Measurements from ENCODE around the gene FUT8.

Gene FUT8

DNA sequence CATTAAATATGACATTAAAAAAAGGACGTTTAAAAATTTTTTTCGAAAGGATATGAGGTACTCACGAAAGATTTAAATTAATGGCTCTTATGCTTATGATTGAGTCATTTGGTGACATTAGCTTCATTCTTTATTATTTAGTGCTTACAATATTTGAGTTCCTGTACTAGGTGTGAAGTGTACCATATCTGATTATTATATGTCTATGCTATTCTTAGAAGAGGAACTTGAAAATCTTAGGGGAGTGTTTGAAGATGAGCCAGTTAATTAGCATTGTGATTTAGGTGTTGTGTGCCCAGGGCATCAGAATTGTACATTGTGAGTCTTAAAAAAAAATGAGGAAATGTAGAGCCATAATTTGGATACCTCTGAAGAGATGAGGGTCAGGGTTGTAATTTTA is 118.6 kb downstream of the FUT8 start:
- no peak for TF ChIP-seq EZH2 (IDR thresholded peaks at IDR 0.05; ENCODE audit: borderline replicate concordance, low read depth, low read length, severe bottlenecking)
- TF ChIP-seq, protein P1, sequence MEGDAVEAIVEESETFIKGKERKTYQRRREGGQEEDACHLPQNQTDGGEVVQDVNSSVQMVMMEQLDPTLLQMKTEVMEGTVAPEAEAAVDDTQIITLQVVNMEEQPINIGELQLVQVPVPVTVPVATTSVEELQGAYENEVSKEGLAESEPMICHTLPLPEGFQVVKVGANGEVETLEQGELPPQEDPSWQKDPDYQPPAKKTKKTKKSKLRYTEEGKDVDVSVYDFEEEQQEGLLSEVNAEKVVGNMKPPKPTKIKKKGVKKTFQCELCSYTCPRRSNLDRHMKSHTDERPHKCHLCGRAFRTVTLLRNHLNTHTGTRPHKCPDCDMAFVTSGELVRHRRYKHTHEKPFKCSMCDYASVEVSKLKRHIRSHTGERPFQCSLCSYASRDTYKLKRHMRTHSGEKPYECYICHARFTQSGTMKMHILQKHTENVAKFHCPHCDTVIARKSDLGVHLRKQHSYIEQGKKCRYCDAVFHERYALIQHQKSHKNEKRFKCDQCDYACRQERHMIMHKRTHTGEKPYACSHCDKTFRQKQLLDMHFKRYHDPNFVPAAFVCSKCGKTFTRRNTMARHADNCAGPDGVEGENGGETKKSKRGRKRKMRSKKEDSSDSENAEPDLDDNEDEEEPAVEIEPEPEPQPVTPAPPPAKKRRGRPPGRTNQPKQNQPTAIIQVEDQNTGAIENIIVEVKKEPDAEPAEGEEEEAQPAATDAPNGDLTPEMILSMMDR (IDR thresholded peaks at IDR 0.05; ENCODE audit: borderline replicate concordance, extremely low read depth, low read length, poor library complexity, severe bottlenecking) = no peak
- peaks cover 7% of the 10 kb centered on the region; the same call in 1 of the 2 replicates for H4K20me1 ChIP-seq (ENCODE audit: insufficient read depth, low read length)
- no peak overlapping the region for H3K27ac ChIP-seq (ENCODE audit: low read length)
- no peak overlapping the region for H3K4me3 ChIP-seq (ENCODE audit: low read depth in 1 of 2, low read length in 2 of 2)
- no peak overlapping the region for H3K4me2 ChIP-seq (ENCODE audit: insufficient read depth, low read length)
- H3K27me3 ChIP-seq (ENCODE audit: insufficient read depth, low read length, poor library complexity) = no peaks in the 10 kb centered on the region
- H3K79me2 ChIP-seq (ENCODE audit: insufficient read depth, low read length) = peaks cover 84% of the 10 kb centered on the region
- H3K9me3 ChIP-seq (ENCODE audit: insufficient read depth, low read length, severe bottlenecking) = peaks cover 11% of the 10 kb centered on the region
- H2AFZ ChIP-seq (ENCODE audit: low read depth, low read length) = no peak overlapping the region
- peaks cover 8% of the 10 kb centered on the region for H3K36me3 ChIP-seq (ENCODE audit: insufficient read depth, low read length)
- no peak overlapping the region for H3K9ac ChIP-seq (ENCODE audit: low read depth, low read length)
- H3K4me1 ChIP-seq (ENCODE audit: insufficient read depth, low read length) = no peaks in the 10 kb centered on the region
- ATAC-seq (ENCODE audit: insufficient read depth, low read depth) = no peak
- DNase-seq = no peak

DNA sequence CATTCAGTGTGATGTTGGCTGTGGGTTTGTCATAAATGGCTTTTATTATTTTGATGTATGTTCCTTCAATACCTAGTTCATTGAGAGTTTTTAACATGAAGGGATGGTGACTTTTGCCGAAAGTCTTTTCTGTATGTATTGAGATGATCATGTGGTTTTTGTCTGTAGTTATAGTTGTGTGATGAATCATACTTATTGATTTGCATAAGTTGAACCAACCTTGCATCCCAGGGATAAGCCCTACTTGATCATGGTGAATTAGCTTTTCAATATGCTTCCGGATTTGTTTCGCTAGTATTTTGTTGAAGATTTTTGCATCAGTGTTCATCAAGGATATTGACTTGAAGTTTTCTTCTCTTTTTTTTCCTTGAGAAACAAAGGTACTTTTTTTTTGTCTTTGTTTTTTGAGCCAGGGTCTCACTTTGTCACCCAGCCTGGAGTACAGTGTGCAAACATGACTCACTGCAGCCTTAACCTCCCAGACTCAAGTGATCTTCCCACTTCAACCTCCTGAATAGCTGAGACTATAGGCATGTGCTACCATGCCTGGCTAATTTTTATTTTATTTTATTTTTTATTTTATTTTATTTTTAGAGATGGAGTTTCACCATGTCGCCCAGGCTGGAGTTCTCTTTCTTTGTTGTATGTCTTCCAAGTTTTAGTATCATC is 121.3 kb downstream of the FUT8 start:
- Histone ChIP-seq H4K20me1 (ENCODE audit: insufficient read depth, low read length) (peaks cover 16% of the 10 kb centered on the region), H3K4me2 (ENCODE audit: insufficient read depth, low read length) (no peak overlapping the region), H2AFZ (ENCODE audit: low read depth, low read length) (no peak overlapping the region), H3K27me3 (ENCODE audit: insufficient read depth, low read length, poor library complexity) (no peaks in the 10 kb centered on the region), H3K36me3 (ENCODE audit: insufficient read depth, low read length) (no peaks in the 10 kb centered on the region), H3K79me2 (ENCODE audit: insufficient read depth, low read length) (peaks cover 94% of the 10 kb centered on the region), H3K4me3 (ENCODE audit: low read depth in 1 of 2, low read length in 2 of 2) (no peak overlapping the region), H3K4me1 (ENCODE audit: insufficient read depth, low read length) (no peaks in the 10 kb centered on the region), H3K27ac (ENCODE audit: low read length) (no peak overlapping the region), H3K9me3 (ENCODE audit: insufficient read depth, low read length, severe bottlenecking) (no peaks in the 10 kb centered on the region), H3K9ac (ENCODE audit: low read depth, low read length) (no peak overlapping the region)
- no peak for TF ChIP-seq EZH2 (IDR thresholded peaks at IDR 0.05; ENCODE audit: borderline replicate concordance, low read depth, low read length, severe bottlenecking)
- TF ChIP-seq, protein P1 (IDR thresholded peaks at IDR 0.05; ENCODE audit: borderline replicate concordance, extremely low read depth, low read length, poor library complexity, severe bottlenecking) = no peak
- DNase-seq (no peak), ATAC-seq (ENCODE audit: insufficient read depth, low read depth) (no peak)

DNA sequence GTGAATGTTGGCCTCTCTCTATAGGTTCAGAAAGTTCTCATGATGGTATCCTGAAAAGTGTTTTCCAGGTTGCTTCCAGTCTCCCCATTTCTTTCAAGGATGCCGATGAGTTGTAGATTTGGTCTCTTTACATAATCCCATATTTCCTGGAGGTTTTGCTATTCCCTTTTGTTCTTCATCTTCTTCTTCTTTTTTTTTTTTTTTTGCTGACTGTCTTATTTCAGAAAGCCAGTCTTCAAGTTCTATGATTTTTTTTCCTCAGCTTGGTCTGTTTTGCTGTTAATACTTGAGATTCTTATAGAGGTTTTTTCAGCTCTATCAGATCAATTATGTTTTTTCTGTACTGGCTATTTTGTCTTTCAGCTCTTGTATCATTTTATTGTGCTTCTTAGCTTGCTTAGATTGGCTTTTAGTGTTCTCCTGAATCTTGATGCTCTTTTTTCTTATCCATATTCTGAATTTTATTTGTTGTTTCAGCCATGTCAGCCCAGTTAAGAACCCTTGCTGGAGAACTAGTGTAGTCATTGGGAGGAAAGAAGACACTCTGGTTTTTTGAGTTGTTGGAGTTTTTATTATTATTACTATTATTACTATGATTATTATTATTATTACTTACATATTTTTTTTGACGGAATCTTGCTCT is 124.4 kb downstream of the FUT8 start:
- Histone ChIP-seq H2AFZ (ENCODE audit: low read depth, low read length) (no peak overlapping the region), H3K36me3 (ENCODE audit: insufficient read depth, low read length) (no peaks in the 10 kb centered on the region), H3K4me1 (ENCODE audit: insufficient read depth, low read length) (no peaks in the 10 kb centered on the region), H3K9ac (ENCODE audit: low read depth, low read length) (no peak overlapping the region), H3K4me2 (ENCODE audit: insufficient read depth, low read length) (no peak overlapping the region), H3K4me3 (ENCODE audit: low read depth in 1 of 2, low read length in 2 of 2) (no peak overlapping the region), H3K27me3 (ENCODE audit: insufficient read depth, low read length, poor library complexity) (no peaks in the 10 kb centered on the region), H3K79me2 (ENCODE audit: insufficient read depth, low read length) (peaks cover 92% of the 10 kb centered on the region), H3K9me3 (ENCODE audit: insufficient read depth, low read length, severe bottlenecking) (no peaks in the 10 kb centered on the region), H4K20me1 (ENCODE audit: insufficient read depth, low read length) (peaks cover 21% of the 10 kb centered on the region), H3K27ac (ENCODE audit: low read length) (no peak overlapping the region)
- TF ChIP-seq, protein P1 (IDR thresholded peaks at IDR 0.05; ENCODE audit: borderline replicate concordance, extremely low read depth, low read length, poor library complexity, severe bottlenecking) = no peak
- no peak for TF ChIP-seq EZH2 (IDR thresholded peaks at IDR 0.05; ENCODE audit: borderline replicate concordance, low read depth, low read length, severe bottlenecking)
- DNase-seq (no peak), ATAC-seq (ENCODE audit: insufficient read depth, low read depth) (no peak)

All from DND-41 (cell line).